SHP77 treated with DMSO at 0.1 percent for 48 hours (cell line): ENCODE data around the gene MREG.
"Not testable (repeated sequence)": the region's sequence is repeated elsewhere in the genome, so short reads cannot be mapped to it uniquely, and the experiment has no call there.

ENCODE experiments used
- DNase-seq: peaks from one replicate; lab custom pipeline; 2025; lab: John Stamatoyannopoulos, UW

Gene MREG

DNA sequence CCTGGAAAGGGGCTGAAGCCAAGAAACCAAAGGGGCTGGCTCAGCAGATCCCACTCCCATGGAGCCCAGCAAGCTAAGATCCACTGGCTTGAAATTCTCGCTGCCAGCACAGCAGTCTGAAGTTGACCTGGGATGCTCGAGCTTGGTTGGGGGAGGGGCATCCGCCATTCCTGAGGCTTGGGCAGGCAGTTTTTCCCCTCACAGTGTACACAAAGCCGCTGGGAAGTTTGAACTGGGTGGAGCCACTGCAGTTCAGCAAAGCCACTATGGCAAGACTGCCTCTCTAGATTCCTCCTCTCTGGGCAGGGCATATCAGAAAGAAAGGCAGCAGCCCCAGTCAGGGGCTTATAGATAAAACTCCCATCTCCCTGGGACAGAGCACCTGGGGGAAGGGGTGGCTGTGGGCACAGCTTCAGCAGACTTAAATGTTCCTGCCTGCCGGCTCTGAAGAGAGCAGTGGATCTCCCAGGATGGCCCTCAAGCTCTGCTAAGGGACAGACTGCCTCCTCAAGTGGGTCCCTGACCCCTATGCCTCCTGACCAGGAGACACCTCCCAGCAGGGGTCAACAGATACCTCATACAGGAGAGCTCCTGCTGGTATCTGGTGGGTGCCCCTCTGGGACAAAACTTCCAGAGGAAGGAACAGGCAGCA is 24.7 kb downstream of the MREG start:
- DNase-seq = not testable (repeated sequence)

DNA sequence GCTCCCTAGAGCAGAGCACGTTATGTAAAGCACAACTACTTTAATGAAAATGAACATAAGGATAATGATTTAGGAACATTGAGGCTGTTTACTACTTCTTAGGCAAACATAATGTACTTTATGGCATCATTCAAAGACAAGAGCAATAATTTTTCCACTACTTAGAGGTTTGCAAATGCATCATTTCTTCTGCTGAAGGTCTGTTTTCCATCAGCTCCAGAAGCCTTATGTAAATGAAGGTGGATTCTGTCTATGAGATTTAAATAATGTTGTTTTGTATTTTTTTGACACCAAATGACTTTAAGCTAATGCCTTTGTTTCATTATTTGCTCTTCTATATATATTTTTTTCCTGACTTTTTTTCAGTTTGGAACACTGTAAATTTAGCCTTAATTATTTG is 28.1 kb downstream of the MREG start:
- DNase-seq = no peak

DNA sequence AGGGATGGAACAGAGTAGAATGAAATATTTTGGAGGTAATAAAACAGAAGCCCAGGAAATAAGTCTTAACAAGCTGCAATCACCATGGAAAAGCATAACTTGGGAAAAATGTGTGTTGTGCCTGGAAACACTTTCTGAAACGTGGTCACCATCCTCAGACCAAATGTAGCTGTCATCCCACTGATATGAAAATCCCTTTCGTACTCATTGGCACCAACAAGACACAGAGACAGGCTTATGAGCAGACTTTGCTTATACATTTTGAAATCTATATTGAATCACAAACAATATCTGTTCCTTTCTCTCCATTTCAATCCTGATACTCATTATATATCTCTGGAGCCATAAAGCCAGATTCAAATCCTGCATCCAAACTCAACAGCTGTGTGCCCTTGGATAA is 28.7 kb downstream of the MREG start:
- DNase-seq = no peak

DNA sequence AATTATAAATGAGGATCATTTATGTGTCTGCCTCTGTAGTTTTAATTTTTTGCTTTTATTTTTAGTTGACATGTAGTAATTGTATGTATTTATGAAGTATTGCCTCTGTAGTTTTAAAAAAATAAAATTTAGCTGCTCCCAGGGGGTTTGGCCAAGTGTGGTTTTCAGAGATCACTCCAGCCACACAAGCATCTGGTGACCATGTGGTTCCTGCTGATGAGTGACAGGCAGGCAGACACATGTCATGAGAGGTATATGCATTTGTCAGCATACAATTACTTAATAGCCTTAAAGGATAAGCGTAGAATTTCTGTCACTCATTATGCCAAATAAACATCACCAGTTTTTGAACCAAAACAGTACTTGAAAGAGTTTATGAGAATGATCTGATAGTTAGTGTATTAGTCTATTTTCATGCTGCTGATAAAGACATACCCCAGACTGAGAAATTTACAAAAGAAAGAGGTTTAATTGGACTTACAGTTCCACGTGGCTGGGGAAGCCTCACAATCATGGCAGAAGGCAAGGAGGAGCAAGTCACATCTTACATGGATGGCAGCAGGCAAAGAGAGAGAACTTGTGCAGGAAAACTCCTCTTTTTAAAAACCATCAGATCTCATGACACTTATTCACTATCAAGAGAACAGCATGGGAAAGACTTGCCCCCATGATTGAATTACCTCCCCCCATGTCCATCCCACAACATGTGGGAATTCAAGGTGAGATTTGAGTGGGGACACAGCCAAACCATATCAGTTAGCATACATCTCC is 29.6 kb downstream of the MREG start:
- DNase-seq = no peak

DNA sequence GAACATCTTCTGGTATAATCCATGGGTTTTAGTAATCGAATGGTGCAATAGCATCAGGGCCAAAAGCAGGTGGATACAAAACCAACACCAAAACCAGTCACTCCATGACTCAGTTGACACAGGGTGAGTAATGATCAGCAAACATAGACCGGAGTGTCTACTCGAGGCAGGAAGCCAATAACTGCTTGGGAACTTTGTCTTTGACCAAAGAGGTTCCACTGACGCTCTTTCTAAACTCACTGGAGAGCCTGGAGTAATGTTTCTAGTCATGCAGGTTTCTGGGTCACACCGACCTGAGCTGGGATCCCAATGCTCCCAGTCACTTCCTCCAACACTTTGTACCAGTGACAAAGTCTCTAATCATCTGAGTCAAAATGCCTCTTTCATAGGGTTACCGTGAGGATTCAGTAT is 30.9 kb downstream of the MREG start:
- peak; percentile 79 for DNase-seq

DNA sequence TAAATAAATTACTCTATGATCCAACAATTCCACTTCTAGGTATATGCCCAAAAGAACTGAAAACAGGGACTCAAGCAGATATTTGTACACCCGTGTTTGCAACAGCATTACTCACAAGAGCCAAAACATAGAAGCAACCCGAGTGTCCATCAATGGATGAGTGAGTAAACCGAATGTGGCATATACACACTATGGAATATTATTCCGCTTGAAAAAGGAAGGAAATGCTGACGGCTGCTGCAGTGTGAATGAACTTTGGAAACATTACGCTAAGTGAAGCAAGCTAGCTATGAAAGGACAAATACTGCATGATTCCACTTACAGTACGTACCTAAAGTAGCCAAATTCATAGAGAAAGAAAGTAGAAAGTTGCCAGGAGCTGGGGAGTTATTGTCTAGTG is 32.2 kb downstream of the MREG start:
- DNase-seq = no peak

DNA sequence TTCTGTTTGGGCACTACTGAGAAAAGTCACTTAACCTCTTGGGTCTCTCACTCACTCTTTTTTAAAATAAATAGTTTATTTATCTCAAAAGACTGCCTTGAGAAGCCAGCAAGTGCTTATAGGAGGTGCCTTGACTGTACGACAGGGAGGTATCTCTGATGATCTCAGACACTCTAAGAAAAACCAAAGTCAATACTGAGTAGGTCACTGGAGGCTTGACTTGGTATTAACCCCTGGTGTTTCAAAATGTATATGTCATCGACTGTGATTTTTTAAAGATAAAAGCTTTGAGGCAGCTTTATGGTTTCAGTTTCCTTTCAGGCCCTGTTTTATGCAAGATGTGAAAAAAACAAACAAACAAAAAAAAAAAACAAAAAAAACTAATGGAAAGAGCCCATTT is 33.7 kb downstream of the MREG start:
- no peak for DNase-seq

DNA sequence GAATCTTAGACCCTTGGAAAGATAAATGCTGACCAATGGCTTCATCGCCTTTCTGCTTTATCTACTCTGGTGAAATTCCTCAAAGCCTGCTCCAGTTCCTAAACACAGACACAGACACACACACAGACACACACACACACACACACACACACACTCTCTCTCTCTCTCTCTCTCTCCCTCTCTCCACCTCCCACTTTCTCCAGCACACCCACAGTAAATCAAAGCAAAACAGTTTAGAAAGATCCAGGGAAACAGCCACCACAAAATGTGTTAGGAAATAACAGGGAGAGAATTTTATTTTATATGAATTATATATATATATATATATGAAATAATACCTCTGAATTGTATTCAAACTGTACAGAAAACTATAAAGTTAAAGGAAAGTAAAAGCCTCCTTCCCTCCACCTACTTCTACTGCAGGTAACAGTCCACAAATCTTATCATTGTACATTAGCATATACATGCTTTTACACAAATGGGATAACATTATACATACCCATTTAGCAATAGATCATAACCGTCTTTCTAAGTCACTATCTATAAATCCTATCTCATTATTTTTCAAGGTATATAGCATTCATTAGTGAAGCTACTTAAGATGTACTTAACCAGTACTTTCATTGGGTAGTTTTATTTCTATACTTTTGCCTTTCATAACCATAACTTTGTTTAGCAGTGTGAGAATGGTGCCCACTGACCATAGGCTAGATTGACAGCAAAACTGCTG is 38.5 kb downstream of the MREG start:
- no peak for DNase-seq

DNA sequence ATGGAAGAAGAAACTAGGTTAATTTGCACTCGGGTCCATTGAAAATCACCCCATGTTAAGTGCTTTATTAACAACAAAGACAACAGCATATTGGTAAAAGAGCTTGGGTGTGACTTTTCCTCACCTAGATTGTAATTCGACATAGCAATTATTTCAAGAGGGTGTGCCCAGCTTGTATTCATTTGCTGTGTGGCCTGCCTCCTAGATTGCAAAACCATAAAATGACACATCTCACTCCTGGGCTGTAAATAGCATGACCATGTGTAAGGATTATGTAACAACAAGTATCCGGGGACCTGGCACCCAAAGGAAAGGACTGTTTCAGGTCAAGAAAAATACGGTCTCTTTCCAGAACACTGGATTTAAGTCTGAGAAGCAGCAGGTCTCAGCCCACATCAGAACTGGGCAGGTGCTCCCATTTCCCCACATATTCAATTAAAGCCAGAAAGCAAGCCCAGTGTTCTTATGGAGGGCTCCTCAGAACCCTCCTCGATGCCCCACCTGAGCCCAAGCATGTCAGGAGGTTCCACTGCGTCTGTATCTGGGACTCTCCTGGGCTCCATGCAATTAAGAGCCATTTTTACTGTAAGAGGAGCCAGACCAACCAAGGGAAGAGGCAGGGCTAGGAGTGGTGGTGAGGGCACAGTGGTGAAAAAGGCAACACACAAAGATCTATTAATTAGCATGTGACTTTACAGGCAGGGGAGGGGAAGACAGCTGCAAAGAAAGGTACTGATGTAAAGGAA is 39.2 kb downstream of the MREG start:
- no peak for DNase-seq

DNA sequence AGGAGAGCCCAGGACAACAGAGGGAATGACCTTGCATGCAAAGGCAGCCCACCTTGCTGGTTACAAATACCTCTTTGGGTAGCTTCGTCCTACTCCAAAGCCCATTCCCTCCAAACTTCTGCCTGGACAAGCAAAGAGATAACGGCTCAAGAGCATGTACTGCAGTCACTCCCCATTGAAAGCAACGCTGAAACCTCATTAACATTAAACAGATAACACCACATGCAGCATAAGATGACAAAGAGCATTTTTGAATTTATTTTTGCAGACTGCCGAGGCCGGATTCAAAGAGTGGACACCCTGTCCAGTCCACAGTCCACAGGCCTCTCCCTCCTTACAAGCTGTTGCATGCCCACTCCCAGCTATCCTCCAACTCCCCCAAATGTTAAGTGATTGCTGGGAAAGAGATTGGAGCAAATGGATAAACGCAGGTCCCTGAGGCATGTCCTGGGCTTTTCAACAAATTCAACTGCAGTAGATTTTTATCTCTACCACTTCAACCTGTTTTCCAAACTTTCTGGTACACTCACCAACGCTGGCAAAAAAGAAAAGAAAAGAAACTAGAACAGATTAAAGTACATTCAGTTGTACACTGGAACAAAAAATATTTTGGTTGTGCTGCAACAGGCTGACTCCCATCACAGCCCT is 40.1 kb downstream of the MREG start:
- no peak for DNase-seq

DNA sequence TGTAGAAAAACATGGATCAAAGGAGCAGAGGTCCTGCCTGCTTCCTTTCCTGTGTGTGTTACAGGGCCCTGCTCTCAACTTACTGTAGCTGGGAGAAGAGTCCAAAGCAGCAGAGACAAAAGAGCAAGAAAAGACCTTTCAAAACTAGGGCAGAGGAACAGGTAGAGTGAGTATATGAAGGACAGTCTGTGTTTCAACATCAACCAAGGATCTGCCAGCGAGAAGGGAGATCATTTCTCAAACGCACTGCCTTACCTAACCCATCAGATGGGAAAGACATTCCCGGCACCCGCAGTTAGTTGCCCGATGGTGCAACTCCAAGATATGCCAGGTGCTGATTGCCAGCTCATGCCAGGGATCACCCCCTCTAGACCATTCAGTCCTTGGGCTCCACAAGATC is 41.7 kb downstream of the MREG start:
- DNase-seq = no peak

DNA sequence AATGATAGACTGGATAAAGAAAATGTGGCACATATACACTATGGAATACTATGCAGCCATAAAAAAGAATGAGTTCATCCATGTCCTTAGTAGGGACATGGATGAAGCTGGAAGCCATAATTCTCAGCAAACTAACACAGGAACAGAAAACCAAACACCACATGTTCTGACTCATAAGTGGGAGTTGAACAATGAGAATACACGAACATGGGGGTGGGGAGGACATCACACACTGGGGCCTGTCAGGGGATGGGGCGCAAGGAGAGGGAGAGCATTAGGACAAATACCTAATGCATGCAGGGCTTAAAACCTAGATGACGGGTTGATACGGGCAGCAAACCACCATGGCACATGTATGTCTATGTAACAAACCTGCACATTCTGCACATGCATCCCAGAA is 42.5 kb downstream of the MREG start:
- not testable (repeated sequence) for DNase-seq

DNA sequence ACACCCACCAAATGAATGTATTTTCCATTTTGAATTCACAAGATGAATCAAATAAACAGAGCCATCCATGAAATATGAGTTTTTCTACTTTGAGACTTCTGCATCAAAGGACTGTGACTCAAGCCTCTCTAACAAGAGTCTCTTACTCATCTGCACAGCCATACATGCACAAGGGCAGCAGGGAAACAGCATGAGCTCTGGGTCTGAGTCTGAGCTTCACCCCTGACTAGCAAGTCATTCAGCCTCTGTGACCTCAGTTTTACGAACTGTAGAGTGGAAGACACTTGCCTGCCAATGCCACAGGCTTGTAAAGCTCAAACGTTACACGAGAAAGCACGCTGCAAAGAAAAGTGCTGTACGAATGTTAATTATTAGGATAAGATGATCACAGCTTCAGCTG is 42.9 kb downstream of the MREG start:
- DNase-seq = no peak

DNA sequence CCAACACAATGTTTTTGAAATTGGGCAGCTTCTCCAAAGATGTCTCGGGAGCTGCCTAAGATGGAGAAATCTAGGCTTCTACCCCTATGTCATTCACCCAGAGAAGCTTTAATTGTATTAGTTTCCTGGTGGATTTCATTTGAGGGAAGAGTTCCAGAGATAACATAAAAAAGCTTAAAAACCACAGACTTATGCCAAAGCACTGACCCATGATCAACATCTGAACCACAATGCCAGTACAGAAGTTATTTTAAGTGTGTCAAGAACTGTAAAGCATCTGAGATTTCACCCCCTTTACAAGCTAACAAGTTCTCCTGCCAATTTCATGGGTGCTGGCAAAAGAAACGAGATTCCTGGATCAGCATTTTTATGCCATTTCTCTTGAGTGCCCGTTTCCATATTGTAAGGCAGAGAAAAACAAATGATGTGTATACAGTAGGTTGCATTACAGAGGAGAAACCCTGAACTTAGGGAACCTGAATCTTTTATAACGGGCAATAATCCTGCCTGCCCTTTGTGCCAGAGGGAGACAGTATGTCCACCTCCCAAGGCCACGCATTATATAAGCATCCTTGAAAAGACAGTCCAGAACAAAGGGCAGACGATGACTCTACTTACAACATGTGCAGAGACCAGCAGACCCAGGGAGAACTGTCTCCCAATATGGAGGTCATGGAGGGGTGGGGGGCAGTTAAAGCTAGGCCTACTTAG is 44.1 kb downstream of the MREG start:
- no peak for DNase-seq

DNA sequence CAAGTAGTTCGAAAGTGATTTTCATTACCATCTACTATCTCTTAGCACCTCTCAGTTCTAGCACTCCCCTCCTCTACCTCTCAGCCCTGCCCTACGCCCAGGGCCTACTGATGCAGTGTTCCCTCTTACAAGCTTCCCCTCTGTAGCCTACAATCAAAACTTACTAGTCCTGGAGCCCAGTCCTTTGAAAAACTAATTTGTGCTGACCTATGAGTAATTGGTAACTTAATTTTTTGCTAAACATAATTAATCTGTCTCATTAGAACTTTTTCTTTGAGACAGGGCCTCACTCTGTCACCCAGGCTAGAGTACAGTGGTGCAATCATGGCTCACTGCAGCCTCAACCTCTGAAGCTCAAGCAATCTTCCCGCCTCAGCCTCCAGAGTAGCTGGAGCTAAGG is 44.9 kb downstream of the MREG start:
- no peak for DNase-seq

DNA sequence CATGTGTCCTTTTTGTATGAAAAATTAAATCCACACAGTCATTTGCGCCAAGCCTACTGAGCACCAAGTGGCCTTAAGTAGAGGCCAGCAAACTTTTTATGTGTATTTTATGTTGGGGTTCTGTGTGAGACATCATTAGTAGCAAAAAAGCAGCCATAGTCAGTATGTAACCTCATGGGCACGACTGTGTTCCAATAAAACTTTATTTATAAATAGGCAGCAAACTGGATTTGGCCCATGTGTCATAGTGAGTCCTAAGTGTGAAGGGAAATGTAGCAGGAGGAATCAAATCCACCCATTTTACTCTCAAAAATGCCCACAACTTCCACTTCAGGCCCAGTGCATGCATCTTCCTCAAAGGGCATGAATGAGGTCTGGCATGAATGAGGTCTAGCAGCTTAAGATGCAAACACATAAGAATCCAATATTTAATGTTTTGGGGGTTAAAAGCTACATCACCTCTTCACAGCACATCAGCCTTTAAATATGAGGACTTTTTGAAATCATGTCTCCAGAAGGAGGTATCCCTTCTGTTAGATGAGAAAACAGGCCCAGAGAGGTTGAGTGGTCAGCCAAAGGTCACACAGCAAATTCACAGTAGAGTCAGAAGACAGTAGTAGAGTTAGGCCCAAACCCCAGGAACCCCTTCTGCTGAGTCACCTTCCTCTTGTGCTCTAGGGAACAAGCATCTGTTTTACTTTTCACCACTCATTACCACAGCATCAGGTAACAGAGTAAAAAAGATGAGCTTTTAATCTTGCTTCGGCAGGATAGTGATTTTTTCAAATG is 45.6 kb downstream of the MREG start:
- DNase-seq = no peak

DNA sequence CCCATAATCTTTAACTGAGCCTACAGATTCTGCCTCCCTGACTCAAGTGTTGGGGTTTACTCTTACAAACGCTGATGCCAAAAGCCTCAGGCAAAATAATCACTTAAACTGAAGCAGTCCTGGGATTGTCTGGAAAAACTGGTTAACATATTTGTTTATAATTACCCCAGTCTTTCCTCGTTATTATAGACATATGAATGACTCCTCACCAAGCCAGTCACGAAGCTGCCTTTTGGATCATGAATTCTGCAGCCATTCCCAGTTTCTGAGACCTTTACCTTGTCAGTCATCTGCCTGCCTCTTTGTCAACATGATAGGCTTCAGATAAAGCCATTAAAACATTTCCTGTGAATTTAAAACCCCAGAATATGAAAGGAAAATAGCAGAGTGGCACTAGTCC is 46.4 kb downstream of the MREG start:
- DNase-seq = no peak

DNA sequence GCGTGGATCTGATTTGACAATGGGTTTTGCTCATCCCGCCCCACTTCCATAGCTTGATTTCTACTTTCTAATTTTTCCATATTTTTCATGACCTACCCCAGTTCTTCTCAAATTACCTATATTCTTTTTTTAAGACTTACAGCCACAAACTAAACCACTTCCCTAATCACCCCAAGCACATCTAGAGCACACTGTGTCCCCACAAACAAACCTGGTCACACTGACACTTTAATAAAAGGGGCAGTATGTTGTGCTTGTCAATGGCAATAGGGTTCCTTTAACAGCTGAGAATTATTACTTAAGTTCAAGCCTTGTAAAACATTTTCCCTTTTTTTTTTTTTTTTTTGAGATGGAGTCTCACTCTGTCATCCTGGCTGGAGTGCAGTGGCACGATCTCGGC is 47.1 kb downstream of the MREG start:
- no peak for DNase-seq

DNA sequence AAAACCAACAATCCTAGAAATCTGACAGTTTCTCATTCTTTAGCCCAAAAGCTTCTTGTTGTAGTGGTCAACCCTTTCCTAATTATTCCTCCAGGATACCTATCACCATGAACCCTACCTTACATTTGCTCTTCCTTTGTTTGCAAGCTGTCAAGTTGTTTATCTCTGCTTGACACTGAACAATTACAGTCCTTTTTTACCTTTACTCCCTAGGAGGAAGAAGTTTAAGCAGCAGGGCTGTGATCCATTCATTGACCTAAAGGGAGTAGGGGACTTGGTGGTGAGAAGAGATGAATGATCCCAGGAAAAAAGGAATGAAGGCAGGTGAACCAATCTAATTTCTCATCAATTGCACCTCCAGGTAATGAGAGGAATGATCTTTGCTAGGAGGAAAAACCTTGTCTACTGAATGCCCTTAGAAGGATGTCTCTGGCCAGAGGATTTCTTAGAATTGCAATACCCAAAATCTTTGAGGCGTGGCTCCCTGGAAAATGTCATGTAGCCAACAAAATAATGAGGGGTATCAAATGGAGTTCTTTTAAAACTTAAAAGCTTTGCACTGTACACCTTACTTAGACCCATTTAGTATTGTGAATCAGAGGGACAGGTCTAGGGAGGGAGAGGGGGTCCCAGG is 47.7 kb downstream of the MREG start:
- no peak for DNase-seq

DNA sequence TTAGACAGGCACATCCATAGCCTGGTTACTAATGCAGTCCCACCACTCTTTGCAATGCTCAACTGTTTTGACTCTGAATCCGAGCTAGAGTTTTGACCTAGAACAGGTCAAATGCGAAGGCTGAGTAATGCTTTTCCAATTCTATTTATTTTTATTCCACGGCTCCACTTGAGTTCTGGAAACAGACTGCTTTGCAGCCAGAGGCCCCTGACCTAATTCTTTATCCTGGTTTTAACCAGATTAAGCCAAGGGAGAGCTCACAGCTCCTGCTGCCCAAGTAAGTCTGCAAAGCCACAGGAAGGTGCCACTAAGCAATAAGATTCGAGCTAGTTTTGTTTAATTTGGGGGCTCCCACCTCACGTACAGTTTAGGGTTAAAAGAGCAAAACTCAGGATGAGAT is 51.4 kb downstream of the MREG start:
- no peak for DNase-seq
